ENCODE data around the gene DCLRE1C.

DNA sequence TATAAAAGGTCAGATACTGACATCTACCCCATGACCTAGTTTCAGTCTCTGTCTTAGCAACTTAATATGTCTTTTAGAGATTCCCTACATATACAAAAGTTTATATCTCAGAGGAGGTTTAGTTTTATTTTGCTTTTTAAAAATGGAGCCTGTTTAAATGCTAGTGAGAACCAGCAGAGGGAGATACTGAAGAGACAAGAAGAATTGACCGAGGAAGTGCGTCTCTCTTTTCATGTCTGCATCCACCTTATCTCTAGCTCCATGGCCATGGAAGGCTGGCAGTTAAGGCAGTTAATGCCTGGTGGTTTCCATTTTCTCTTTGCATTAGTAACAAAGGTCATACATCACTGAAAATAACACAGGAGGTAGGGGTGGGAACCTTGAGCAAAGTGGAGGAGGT, 64.6 kb downstream of the DCLRE1C start:
- no peak for TF ChIP-seq POLR2A (IDR thresholded peaks at IDR 0.05)
- TF ChIP-seq CTCF (IDR thresholded peaks at IDR 0.05) = no peak
- no peak for TF ChIP-seq POLR2AphosphoS5 (IDR thresholded peaks at IDR 0.05)
- no peak for TF ChIP-seq EP300 (IDR thresholded peaks at IDR 0.05)

Measured in suprapubic skin (tissue), 4 donors.